Brain microvascular endothelial cell (primary cell): ENCODE results near the gene RBCK1.

Source experiments
- DNase-seq: peaks from one replicate; pipeline ENCODE4 v3.0.0-alpha.2; 2020
- H3K27ac ChIP-seq: fragments of 250-450 bp; sonication (Bioruptor Pico); 2 replicates; pipeline ENCODE4 v1.5.1; 2020; ENCODE audit warnings: mild to moderate bottlenecking, moderate library complexity
- H3K27me3 ChIP-seq: fragments of 250-450 bp; sonication (Bioruptor Pico); replicated peaks from 2 replicates; pipeline ENCODE4 v1.5.1; 2020; ENCODE audit warnings: mild to moderate bottlenecking
- H3K36me3 ChIP-seq: fragments of 250-450 bp; sonication (Bioruptor Pico); replicated peaks from 2 replicates; pipeline ENCODE4 v1.5.1; 2020; ENCODE audit warnings: mild to moderate bottlenecking
- H3K4me3 ChIP-seq: 2 replicates; pipeline ENCODE4 v1.5.1; 2011; ENCODE audit warnings: low read depth, mild to moderate bottlenecking, control low read depth, low read length, moderate library complexity
- CTCF ChIP-seq: IDR thresholded peaks from 2 replicates; pipeline ENCODE4 v1.5.1; 2011; ENCODE audit warnings: low read depth, mild to moderate bottlenecking, moderate library complexity, low read length, control low read depth, inconsistent platforms; ENCODE audit errors: missing control alignments
- in situ Hi-C: cut with HindIII; loops from 2 replicates; pipeline ENCODE4 v1.10.0; 2017; ENCODE audit warnings: low sequenced_read_pairs, low pct_ligation_motif_present

Gene RBCK1

DNA sequence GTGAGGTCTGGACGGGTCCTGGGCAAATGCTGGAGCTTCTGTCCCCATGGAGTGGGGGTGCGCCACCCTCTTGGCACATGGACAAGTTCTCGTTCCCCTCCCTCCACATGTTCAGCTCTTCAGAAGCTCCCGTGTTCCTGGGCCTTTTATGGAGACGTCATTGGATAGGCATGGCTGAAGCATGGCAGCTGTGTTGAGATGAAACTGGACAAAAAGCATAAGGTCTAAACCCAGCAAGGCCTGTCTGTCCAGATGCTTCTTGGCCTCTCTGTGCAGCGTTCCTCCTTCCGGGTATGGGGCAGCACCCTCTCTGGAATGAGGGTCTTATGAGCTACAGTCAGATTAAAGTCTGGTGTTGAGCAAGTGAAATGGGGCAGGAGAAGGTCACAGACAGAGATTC lies 27.5 kb downstream of the RBCK1 start:
- peaks cover 58% of the 10 kb centered on the region for H3K36me3 ChIP-seq
- DNase-seq: no peak
- no peak overlapping the region for H3K4me3 ChIP-seq
- in situ Hi-C loops: no loop called here
- H3K27me3 ChIP-seq: no peaks in the 10 kb centered on the region
- no peak overlapping the region for H3K27ac ChIP-seq
- no peak for TF ChIP-seq CTCF

DNA sequence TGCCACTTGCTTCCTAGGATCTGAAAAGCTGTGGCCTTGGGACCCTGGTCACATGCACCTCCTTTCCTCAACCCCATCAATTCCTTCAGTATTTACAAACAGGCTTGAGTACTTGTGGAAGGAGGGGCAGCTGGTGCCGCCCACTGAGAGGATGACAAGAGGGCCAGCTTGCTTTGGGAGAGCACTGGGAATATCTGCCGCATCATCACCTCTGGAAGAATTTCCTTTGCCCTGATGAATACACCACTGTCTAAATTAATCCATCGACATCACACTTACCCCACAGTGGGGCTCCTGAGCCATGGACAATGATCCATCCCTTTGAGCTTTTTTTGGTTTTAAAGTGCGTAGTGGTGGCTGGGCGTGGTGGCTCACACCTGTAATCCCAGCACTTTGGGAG lies 28.4 kb downstream of the RBCK1 start:
- no peak for TF ChIP-seq CTCF
- DNase-seq: no peak
- in situ Hi-C loops: no loop called here
- H3K4me3 ChIP-seq: no peak overlapping the region
- H3K27ac ChIP-seq: no peak overlapping the region
- no peaks in the 10 kb centered on the region for H3K27me3 ChIP-seq
- H3K36me3 ChIP-seq: peaks cover 64% of the 10 kb centered on the region

GRCh38 chr20:437787-438486 lies 29.8 kb downstream of the RBCK1 start:
- no peak overlapping the region for H3K4me3 ChIP-seq
- no peak for TF ChIP-seq CTCF
- no peak for DNase-seq
- in situ Hi-C loops: no loop called here
- no peak overlapping the region for H3K27ac ChIP-seq
- H3K27me3 ChIP-seq: no peaks in the 10 kb centered on the region
- H3K36me3 ChIP-seq: peaks cover 68% of the 10 kb centered on the region

DNA sequence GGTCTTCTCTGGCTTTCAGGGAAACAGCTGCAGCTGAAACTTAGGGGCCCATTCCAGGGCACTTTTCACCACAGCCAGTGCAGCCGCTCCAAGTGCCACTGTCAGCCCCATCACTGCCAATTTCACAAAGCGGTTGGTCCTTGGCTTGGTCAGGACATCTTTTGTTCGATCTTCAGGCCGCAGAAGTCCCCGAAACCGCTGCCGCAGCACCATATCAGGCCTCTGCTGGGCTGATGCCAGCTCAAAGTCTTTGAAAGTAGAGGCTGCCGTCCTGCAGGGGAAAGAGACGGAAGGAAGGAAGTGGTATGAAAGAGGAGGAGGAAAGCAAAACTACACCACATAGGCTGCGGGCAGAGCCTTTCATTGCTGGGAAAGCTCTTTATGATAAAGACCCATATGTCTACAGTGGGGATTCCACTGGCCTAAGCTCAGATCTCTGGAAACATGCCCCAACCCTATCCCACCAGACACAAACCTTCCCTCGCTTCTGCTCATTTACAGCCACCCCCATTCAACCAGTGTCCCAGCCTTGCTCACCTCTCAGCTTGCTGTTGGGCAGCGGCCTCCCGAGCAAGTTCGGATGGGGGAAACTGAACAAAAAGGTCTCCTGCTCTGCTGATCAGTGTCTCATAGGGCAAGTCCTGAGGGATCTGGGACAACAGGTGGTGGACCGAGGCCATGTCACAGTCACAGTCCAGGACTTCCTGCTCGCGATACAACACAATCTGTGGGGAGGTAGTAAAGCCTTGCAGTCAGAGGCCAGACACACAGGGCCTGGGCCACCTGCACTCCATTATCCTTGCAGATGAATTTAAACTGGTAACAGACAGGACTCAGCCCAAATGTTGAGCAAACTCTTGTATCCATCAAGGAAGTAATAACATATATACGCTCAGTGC lies 30.7 kb downstream of the RBCK1 start:
- Histone ChIP-seq H3K36me3 (peaks cover 73% of the 10 kb centered on the region), H3K27me3 (no peaks in the 10 kb centered on the region), H3K4me3 (no peak overlapping the region), H3K27ac (no peak overlapping the region)
- DNase-seq: no peak
- in situ Hi-C loops: no loop called here
- no peak for TF ChIP-seq CTCF

DNA sequence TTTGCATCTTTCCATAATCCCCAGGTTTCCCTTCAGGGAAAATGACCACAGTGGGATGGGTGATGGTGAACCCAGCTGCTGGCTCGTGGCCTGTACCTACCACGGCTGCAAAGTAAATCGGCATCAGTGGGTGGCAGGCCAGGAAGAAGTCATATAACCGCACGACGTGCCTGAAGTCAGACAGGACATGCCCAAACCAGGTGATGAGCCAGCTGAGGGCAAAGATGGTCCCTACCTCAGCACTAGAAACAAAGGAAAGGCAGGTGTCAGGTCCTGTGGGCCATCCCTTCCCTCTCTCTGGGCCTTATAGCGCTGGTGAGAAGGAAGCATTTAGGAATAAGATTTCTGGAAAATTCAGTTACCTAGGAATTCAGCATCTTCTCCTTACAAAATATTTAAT lies 32.0 kb downstream of the RBCK1 start:
- Histone ChIP-seq H3K4me3 (no peak overlapping the region), H3K27me3 (no peaks in the 10 kb centered on the region), H3K27ac (no peak overlapping the region), H3K36me3 (peaks cover 78% of the 10 kb centered on the region)
- no peak for TF ChIP-seq CTCF
- DNase-seq: no peak
- in situ Hi-C loops: no loop called here

- TF ChIP-seq CTCF: no peak
- no peaks in the 10 kb centered on the region for H3K27me3 ChIP-seq
- in situ Hi-C loops: no loop called here
- no peak overlapping the region for H3K27ac ChIP-seq
- peak; percentile 28 for DNase-seq
- H3K36me3 ChIP-seq: peaks cover 78% of the 10 kb centered on the region
- no peak overlapping the region for H3K4me3 ChIP-seq
Observed at GRCh38 chr20:440636-441035, 32.5 kb downstream of the RBCK1 start.
